Upper lobe of left lung (tissue), 4 donors: Measurements from ENCODE around the gene PFN1.

Experiments used
- POLR2A ChIP-seq, 4 donors: fragments of 450-650 bp; IDR thresholded peaks; one replicate each; pipeline ENCODE4 v1.5.1; 2016 to 2017; ENCODE audit warnings: antibody characterized with exemption in 4 of 4, mild to moderate bottlenecking in 2 of 4
- POLR2AphosphoS5 ChIP-seq, 2 donors: sonication (generic); formaldehyde crosslinking; IDR thresholded peaks; one replicate each; pipeline ENCODE4 v1.5.1; 2017; ENCODE audit warnings: antibody characterized with exemption in 2 of 2
- TF ChIP-seq, protein P1 (sequence below), 6 experiments: fragments of 450-650 bp in 4 of 6; fragments of 200-600 bp in 2 of 6; sonication (generic) in 2 of 6; IDR thresholded peaks; one replicate each; pipeline ENCODE4 v1.5.1; 2016 to 2019; ENCODE audit warnings: antibody characterized with exemption in 6 of 6

DNA sequence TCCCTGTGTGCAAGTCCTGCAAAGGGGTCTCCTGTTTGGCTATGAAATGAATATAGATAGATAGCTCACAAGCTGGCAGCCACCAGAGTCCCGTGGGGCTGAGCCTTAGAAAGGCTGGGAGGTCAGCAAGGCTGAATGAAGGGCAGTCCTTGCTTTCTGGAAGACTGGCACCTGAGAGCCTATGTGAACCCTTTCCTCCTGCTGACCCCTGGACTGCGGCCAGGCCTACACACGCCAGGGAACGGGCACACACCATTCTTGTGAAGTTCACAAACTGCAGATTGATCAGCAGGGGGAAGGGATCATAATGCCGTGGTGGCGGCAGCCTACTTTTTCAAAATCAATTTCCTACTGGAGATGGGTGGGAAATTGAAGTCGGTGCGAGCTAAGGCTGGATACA, 50.0 kb downstream of the PFN1 start:
- TF ChIP-seq, protein P1, sequence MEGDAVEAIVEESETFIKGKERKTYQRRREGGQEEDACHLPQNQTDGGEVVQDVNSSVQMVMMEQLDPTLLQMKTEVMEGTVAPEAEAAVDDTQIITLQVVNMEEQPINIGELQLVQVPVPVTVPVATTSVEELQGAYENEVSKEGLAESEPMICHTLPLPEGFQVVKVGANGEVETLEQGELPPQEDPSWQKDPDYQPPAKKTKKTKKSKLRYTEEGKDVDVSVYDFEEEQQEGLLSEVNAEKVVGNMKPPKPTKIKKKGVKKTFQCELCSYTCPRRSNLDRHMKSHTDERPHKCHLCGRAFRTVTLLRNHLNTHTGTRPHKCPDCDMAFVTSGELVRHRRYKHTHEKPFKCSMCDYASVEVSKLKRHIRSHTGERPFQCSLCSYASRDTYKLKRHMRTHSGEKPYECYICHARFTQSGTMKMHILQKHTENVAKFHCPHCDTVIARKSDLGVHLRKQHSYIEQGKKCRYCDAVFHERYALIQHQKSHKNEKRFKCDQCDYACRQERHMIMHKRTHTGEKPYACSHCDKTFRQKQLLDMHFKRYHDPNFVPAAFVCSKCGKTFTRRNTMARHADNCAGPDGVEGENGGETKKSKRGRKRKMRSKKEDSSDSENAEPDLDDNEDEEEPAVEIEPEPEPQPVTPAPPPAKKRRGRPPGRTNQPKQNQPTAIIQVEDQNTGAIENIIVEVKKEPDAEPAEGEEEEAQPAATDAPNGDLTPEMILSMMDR (IDR thresholded peaks at IDR 0.05) = no peak
- TF ChIP-seq POLR2A (IDR thresholded peaks at IDR 0.05) (no peak), POLR2AphosphoS5 (IDR thresholded peaks at IDR 0.05) (no peak)
